Activated T-cell treated with anti-CD3 and anti-CD28 coated beads, Interleukin-2, amount 50 U/mL, for 24 hours (primary cell): ENCODE data around the gene KIF26A.

Source experiments
- DNase-seq: peaks from one replicate; pipeline ENCODE4 v3.0.0-alpha.2; 2020
- H3K27ac Mint-ChIP-seq: 2 replicates; pipeline ENCODE4 v1.8.0; 2020; ENCODE audit warnings: mild to moderate bottlenecking, mixed read lengths
- H3K27me3 Mint-ChIP-seq: 2 replicates; pipeline ENCODE4 v1.8.0; 2020; ENCODE audit warnings: mixed read lengths
- H3K36me3 Mint-ChIP-seq: 2 replicates; pipeline ENCODE4 v1.8.0; 2020; ENCODE audit warnings: low read depth, mixed read lengths
- H3K4me1 Mint-ChIP-seq: 2 replicates; pipeline ENCODE4 v1.8.0; 2020; ENCODE audit warnings: low read depth, mixed read lengths
- H3K4me3 Mint-ChIP-seq: 2 replicates; pipeline ENCODE4 v1.8.0; 2020; ENCODE audit warnings: mild to moderate bottlenecking, moderate library complexity, mixed read lengths
- H3K9me3 Mint-ChIP-seq: 2 replicates; pipeline ENCODE4 v1.8.0; 2020; ENCODE audit warnings: mixed read lengths

Gene KIF26A

GRCh38 chr14:104216457-104216856 is 78.1 kb downstream of the KIF26A start:
- Mint-ChIP-seq H3K9me3 (no peaks in the 10 kb centered on the region), H3K36me3 (no peaks in the 10 kb centered on the region), H3K27me3 (peaks cover 17% of the 10 kb centered on the region), H3K4me1 (no peaks in the 10 kb centered on the region), H3K4me3 (no peak overlapping the region), H3K27ac (no peak overlapping the region)
- DNase-seq = no peak

DNA sequence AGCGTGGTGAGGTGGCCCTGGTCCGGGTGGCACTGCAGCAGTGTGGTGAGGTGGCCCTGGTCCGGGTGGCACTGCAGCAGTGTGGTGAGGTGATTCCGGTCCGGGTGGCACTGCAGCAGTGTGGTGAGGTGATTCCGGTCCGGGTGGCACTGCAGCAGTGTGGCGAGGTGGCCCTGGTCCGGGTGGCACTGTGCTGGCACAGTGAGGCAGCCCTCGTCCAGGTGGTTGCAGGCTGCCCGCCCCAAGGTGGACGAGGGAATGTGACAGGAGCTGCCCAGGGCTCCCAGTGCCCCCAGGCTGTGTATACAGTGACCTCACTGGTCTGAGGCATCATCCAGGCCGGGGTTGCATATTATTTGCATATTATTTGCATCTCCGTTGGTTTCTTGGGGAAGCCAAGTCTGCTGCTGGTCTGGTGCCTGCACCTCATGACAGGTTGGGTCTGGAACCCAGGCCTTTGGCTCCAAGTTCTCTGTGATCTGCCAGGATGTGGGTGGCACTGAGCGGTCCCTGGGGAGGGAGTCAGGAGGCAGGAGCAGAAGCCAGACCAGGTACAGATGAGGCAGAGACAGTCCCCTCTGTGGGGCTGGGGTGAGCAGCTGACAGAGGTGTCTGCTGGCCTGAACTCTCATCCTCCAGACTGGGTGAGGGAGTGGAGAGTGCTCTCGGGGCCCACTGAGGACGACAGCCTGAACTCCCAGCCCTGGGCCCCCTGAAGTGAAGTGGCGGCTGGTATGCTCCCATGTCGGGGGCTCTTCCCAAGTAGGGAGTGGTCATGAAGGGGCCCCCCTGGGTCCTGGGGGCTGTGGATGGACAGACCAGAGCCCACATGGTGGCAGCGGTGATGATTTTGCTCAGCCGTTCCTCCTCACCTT is 79.3 kb downstream of the KIF26A start:
- H3K27ac Mint-ChIP-seq = no peak overlapping the region
- no peak for DNase-seq
- peaks cover 17% of the 10 kb centered on the region for H3K27me3 Mint-ChIP-seq
- H3K36me3 Mint-ChIP-seq = no peaks in the 10 kb centered on the region
- H3K4me1 Mint-ChIP-seq = no peaks in the 10 kb centered on the region
- no peak overlapping the region for H3K4me3 Mint-ChIP-seq
- H3K9me3 Mint-ChIP-seq = no peaks in the 10 kb centered on the region

- H3K4me1 Mint-ChIP-seq = no peaks in the 10 kb centered on the region
- no peak overlapping the region for H3K27ac Mint-ChIP-seq
- no peak for DNase-seq
- no peak overlapping the region for H3K4me3 Mint-ChIP-seq
- peaks cover 20% of the 10 kb centered on the region for H3K27me3 Mint-ChIP-seq
- no peaks in the 10 kb centered on the region for H3K36me3 Mint-ChIP-seq
- no peaks in the 10 kb centered on the region for H3K9me3 Mint-ChIP-seq
These were observed 80.2 kb downstream of the KIF26A start for GRCh38 chr14:104218361-104219180.

DNA sequence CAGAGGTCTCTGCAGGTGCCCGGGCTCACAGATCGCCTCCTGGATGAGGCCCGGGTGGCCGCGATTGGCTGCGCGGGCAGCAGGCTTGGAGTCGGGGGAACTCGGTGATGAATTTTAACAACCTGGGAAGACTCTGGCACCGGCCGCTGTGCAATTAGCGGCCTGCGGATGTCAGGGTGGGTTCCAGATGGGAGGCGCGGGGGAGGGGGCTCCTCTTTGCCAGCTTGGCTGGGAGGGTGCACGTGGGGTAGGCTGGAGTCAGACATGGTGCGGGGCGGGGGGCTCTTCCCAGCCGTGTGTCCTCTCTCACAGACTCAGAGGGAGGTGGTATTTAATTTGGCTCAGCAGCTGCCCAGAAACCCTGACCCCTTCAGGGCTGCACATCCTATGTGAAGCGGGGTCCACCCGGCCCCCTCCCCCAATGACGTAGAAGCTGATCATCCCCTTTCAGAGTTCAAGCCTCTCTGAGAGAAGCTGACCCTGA is 81.4 kb downstream of the KIF26A start:
- peaks cover 6% of the 10 kb centered on the region for H3K4me1 Mint-ChIP-seq

DNA sequence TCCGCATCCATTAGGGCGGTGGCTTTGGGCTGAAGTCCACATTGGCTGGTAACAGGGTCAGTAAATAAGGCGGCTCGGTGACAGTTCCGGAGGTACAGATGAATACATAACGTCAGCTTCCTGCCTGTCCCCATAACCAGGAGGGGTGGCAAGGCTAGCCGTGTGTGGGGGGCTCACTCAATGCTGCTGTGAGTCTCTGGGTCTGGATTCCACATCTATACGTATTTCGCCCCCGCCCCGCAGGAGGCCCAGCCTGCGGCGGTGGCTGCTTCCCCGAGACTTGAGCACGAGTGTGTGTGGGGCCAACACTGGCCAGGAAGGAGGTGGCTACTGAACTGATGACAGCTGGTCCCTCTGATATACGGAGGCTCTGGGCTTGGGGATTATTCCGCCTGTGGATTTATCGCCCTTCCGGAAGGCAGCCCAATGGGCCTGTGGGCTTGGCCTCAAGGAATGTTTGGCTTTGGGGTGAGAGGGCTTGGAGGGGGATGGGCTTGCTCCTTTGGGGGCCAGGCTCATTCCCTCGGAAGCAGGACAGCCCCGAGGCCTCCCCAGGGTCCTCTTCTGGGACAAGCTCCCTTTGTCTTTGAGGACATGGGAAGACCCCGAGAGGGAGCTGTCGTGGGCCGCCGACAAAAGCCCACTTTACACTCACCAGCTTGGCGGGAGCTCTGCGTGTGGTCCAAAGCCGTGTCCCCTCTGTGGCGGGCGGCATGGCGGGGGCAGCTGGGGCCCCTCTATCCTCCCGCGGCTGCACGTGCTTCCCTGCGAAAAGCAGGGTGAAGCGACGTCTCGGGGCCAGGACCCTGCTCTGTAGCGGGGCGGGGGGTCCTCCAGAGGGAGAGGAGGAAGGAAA is 82.1 kb downstream of the KIF26A start:
- Mint-ChIP-seq H3K36me3 (no peaks in the 10 kb centered on the region), H3K4me1 (peaks cover 8% of the 10 kb centered on the region), H3K27ac (no peak overlapping the region), H3K27me3 (peaks cover 27% of the 10 kb centered on the region), H3K4me3 (no peak overlapping the region), H3K9me3 (no peaks in the 10 kb centered on the region)
- DNase-seq = no peak

More for the DNA sequence above, 81.4 kb downstream of the KIF26A start:
- Mint-ChIP-seq H3K27ac (no peak overlapping the region), H3K9me3 (no peaks in the 10 kb centered on the region), H3K36me3 (no peaks in the 10 kb centered on the region), H3K27me3 (peaks cover 25% of the 10 kb centered on the region), H3K4me3 (no peak overlapping the region)
- DNase-seq = no peak

- Mint-ChIP-seq H3K36me3 (no peaks in the 10 kb centered on the region), H3K27me3 (peaks cover 27% of the 10 kb centered on the region), H3K9me3 (no peaks in the 10 kb centered on the region), H3K4me3 (no peak overlapping the region), H3K27ac (no peak overlapping the region), H3K4me1 (peaks cover 11% of the 10 kb centered on the region)
- no peak for DNase-seq
These were observed 82.8 kb downstream of the KIF26A start for GRCh38 chr14:104221071-104221625.

- H3K27me3 Mint-ChIP-seq = peaks cover 27% of the 10 kb centered on the region
- peaks cover 13% of the 10 kb centered on the region for H3K4me1 Mint-ChIP-seq
- no peaks in the 10 kb centered on the region for H3K9me3 Mint-ChIP-seq
- DNase-seq = no peak
- no peak overlapping the region for H3K4me3 Mint-ChIP-seq
- H3K27ac Mint-ChIP-seq = no peak overlapping the region
- no peaks in the 10 kb centered on the region for H3K36me3 Mint-ChIP-seq
These were observed 83.4 kb downstream of the KIF26A start for GRCh38 chr14:104221636-104222369.

DNA sequence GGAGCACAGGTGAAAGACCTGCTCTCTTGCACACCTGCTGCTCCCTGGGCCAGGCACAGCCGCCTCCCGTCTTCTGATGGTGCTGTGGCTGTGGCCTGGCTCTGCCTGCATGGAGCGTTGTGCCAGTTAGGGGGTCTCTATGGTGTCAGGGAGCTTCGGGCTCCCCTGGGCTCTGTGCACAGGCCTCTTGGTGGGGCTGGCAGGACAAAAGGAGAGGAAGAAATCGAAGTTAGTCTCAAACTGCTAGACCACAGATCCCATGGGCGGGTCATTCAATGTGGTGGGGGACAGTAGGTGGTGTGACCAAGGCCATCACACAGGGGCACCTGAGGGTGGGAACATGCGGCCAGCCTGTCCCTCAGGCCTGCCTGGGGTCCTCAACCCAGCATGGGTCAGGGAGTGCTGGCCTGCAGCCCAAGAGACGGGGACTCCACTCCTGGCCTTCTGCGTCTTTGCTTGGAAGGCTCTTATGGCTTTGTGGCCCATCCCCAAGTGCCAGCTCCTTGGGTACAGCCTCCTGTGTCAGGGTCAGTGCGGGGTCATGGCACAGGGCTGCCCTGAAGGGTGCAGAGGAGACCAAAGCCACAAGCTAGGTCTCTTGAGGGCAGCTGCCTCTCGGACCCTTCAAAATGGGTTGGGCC is 84.1 kb downstream of the KIF26A start:
- H3K27ac Mint-ChIP-seq = no peak overlapping the region
- H3K36me3 Mint-ChIP-seq = no peaks in the 10 kb centered on the region
- no peak overlapping the region for H3K4me3 Mint-ChIP-seq
- DNase-seq = no peak
- H3K27me3 Mint-ChIP-seq = peaks cover 27% of the 10 kb centered on the region
- H3K4me1 Mint-ChIP-seq = peaks cover 13% of the 10 kb centered on the region
- H3K9me3 Mint-ChIP-seq = no peaks in the 10 kb centered on the region

DNA sequence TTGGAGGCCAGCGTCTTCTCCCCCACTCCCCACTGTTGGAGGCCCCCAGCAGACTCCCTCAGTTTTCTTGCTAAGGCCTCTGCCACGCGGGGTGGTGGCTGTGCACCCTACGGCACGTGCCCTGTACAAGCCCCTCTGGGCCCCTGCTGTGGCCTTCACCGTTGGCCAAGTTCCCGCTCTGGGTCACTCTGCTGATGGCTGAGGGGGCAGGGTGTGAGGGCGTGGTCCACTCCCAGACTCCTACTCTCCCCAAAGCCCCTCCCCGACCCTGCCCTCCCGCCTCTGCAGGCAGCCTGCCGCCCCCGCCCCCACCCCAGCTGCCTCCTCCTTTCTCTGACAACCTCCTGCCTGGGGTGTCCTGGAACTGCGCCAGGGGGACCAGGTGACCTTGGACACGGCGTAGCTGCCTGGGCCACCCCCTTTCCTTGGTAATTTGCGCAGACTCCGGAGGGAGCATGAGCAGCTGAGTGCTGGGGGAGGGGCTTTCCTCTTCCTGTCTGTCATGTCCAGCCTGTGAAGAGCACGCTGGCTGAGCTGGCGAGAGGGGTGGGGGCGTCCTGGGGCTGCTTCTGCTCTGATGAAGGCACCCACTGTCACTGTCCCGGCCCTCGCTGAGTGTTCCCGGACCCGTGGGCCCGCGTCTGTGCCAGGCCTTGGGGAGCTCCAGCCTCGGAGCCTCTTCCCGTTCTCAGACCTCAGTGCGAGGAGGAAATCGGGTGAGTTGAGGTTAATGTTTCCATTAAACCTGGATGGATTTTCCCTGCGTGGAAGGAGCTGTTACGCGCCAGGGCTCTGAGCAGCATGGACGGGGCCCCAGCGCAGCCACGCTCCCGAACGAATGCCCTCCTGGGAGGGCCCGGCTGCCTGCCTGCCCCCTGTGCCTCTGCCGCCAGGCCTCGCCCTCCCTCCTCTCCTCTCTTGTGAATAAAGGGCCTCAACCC is 85.0 kb downstream of the KIF26A start:
- no peak for DNase-seq
- Mint-ChIP-seq H3K27ac (no peak overlapping the region), H3K4me3 (no peak overlapping the region)

DNA sequence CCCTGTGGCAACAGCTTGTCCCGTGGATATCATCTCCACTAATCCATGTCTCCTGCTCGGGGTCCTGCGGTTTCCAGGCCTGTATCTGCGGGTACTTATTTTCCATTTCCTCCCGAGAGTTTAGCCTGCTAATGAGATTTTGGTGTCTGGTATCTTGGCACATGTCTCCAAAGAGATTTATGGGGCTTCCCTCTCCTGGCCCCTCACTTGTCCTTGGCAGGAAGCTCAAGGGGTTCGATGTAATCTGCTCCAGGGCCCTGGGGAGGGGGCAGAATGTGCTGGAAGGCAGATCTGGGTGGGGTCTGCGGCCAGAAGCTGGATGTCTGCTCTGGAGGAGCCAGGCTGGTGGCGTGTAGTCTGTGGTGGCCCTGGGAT is 85.7 kb downstream of the KIF26A start:
- Mint-ChIP-seq H3K4me1 (peaks cover 19% of the 10 kb centered on the region), H3K36me3 (no peaks in the 10 kb centered on the region), H3K4me3 (no peak overlapping the region), H3K27ac (no peak overlapping the region), H3K9me3 (peaks cover 3% of the 10 kb centered on the region), H3K27me3 (peaks cover 27% of the 10 kb centered on the region)
- no peak for DNase-seq

More for the DNA sequence above, 85.0 kb downstream of the KIF26A start:
- H3K36me3 Mint-ChIP-seq = no peaks in the 10 kb centered on the region
- peaks cover 19% of the 10 kb centered on the region for H3K4me1 Mint-ChIP-seq
- peaks cover 27% of the 10 kb centered on the region for H3K27me3 Mint-ChIP-seq
- H3K9me3 Mint-ChIP-seq = peaks cover 3% of the 10 kb centered on the region

DNA sequence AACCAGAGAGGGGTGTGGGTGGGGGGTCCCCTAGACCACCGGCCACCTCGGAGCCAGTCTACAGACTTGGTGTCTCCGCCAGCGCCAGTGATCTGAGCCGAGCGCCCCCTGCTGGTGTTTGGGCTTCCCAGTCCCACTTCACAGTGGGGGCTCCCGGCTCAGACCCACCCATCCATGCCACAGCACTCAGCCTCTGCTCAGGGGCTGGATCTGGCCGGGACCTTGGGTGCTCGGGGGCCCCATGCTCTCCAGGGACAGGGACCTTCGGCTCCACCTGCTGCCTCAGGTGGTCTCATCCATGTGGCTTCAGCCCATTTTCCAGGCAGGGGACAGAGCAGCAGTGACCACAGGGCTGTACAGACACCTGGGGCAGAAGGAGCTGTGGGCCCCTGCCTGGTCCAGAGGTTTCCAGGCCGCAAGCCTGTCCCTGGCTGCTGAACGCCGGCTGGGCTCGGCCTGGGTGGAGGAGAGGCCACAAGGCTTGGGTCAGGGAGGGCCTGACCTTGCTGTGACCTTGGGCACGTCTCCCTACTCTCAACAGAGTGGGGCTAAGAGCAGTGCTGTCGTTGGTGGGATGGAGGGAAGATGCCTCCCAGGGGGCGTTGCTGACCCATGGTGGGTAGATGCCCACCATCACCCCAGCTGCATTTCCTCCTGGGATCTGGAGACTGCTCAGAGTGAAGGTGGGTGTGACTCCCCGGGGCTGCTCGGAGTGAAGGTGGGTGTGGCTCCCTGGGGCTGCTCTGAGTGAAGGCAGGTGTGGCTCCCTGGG is 86.3 kb downstream of the KIF26A start:
- peaks cover 3% of the 10 kb centered on the region for H3K9me3 Mint-ChIP-seq
- peaks cover 24% of the 10 kb centered on the region for H3K27me3 Mint-ChIP-seq
- H3K4me1 Mint-ChIP-seq = peaks cover 19% of the 10 kb centered on the region
- H3K27ac Mint-ChIP-seq = no peak overlapping the region
- no peak overlapping the region for H3K4me3 Mint-ChIP-seq
- peak; percentile 61 for DNase-seq
- H3K36me3 Mint-ChIP-seq = no peaks in the 10 kb centered on the region
